Esophagus muscularis mucosa (tissue), 4 donors: Measurements from ENCODE around the gene TTC7B.

Experiments
- CTCF ChIP-seq, 3 experiments: fragments of 200-600 bp in 2 of 3; fragments of 450-650 bp in 1 of 3; sonication (generic) in 2 of 3; IDR thresholded peaks; one replicate each; pipeline ENCODE4 v1.5.1; 2017 to 2019; ENCODE audit warnings: antibody characterized with exemption in 3 of 3, mild to moderate bottlenecking in 2 of 3, moderate library complexity in 1 of 3
- EP300 ChIP-seq: sonication (generic); formaldehyde crosslinking; IDR thresholded peaks from one replicate; pipeline ENCODE4 v1.6.1; 2017; ENCODE audit warnings: antibody characterized with exemption
- POLR2A ChIP-seq: fragments of 450-650 bp; IDR thresholded peaks from one replicate; pipeline ENCODE4 v1.6.1; 2017; ENCODE audit warnings: antibody characterized with exemption, moderate library complexity, mild to moderate bottlenecking, low read depth

DNA sequence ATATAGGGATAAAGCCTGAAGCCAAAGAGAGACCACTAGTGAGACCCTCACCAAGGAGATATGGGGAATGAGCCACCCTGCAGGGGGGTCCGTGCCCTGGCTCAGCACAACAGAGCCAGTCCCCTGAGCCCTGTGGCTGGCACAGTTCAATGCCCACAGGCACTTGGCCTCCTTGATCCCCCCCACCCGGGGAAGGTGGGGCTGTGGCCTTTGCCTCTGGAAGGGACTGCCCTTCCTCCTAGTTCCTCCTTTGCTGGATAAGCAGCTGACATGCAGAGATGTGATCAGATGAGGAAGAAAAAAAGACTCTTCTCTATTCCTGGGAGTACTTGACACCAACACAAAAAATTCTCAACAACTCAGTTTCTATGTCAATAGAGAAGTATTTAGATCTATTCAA, 19.9 kb downstream of the TTC7B start:
- TF ChIP-seq CTCF (IDR thresholded peaks at IDR 0.05) (no peak), POLR2A (no peak), EP300 (no peak)
